Suprapubic skin (tissue), 4 donors: ENCODE results near the gene SPATA7. TPM values are rescaled to one million over a fixed set of nuclear protein-coding genes. Genes with fewer than 3 reads are reported as not detected.

Source experiments
- DNase-seq, 2 donors: peaks; one replicate each; pipeline ENCODE4 v3.0.0-alpha.2; 2019; ENCODE audit warnings: low spot score in 2 of 2
- H3K27ac ChIP-seq: fragments of 200-600 bp; sonication (generic); one replicate; pipeline ENCODE4 v1.5.1; 2019
- H3K27me3 ChIP-seq: fragments of 200-600 bp; sonication (generic); one replicate; pipeline ENCODE4 v1.5.1; 2019
- H3K36me3 ChIP-seq: fragments of 200-600 bp; sonication (generic); one replicate; pipeline ENCODE4 v1.5.1; 2019
- H3K4me1 ChIP-seq: fragments of 200-600 bp; sonication (generic); one replicate; pipeline ENCODE4 v1.5.1; 2019
- H3K4me3 ChIP-seq: fragments of 200-600 bp; sonication (generic); one replicate; pipeline ENCODE4 v1.5.1; 2019; ENCODE audit warnings: mild to moderate bottlenecking
- H3K9me3 ChIP-seq: fragments of 200-600 bp; sonication (generic); one replicate; pipeline ENCODE4 v1.5.1; 2019
- EP300 ChIP-seq: sonication (generic); formaldehyde crosslinking; IDR thresholded peaks from one replicate; pipeline ENCODE4 v1.6.1; 2017; ENCODE audit warnings: antibody characterized with exemption
- POLR2A ChIP-seq, 2 donors: fragments of 450-650 bp; IDR thresholded peaks; one replicate each; pipeline ENCODE4 v1.6.1; 2017; ENCODE audit warnings: antibody characterized with exemption in 2 of 2, mild to moderate bottlenecking in 2 of 2, moderate library complexity in 2 of 2
- POLR2AphosphoS5 ChIP-seq, 3 donors: sonication (generic); formaldehyde crosslinking; IDR thresholded peaks; one replicate each; pipeline ENCODE4 v1.6.1; 2017; ENCODE audit warnings: antibody characterized with exemption in 3 of 3
- WGBS: methylation state at CpG from one replicate; pipeline ENCODE4 v1.1.5; 2018; 5-methylcytosine and 5-hydroxymethylcytosine counted together
- total RNA-seq, 4 donors: library from RNA; depleted of rRNA; stranded (reverse); fragments of >200 nt; gene quantifications; one replicate each; pipeline ENCODE4 v1.1.0, GENCODE V29; 2016
- TF ChIP-seq, protein P1 (sequence below), 2 donors: fragments of 200-600 bp in 1 of 2; fragments of 450-650 bp in 1 of 2; sonication (generic) in 1 of 2; IDR thresholded peaks; one replicate each; pipeline ENCODE4 v1.5.1; 2016 to 2019; ENCODE audit warnings: antibody characterized with exemption in 2 of 2, mild to moderate bottlenecking in 1 of 2, moderate library complexity in 1 of 2

The SPATA7 gene
- total RNA-seq, 4 donors from 2014 or later = 10.7 to 12.4 (median 11.6) TPM

- H3K4me3 ChIP-seq = no peak overlapping the region
- no peaks in the 10 kb centered on the region for H3K4me1 ChIP-seq
- H3K9me3 ChIP-seq = no peaks in the 10 kb centered on the region
- H3K36me3 ChIP-seq = no peaks in the 10 kb centered on the region
- 53% methylated on average over 3 of the region's 3 CpGs for WGBS
- no peaks in the 10 kb centered on the region for H3K27me3 ChIP-seq
- DNase-seq = no peak
- TF ChIP-seq POLR2AphosphoS5 (IDR thresholded peaks at IDR 0.05) (no peak), EP300 (no peak), POLR2A (IDR thresholded peaks at IDR 0.05) (no peak)
- TF ChIP-seq, protein P1, sequence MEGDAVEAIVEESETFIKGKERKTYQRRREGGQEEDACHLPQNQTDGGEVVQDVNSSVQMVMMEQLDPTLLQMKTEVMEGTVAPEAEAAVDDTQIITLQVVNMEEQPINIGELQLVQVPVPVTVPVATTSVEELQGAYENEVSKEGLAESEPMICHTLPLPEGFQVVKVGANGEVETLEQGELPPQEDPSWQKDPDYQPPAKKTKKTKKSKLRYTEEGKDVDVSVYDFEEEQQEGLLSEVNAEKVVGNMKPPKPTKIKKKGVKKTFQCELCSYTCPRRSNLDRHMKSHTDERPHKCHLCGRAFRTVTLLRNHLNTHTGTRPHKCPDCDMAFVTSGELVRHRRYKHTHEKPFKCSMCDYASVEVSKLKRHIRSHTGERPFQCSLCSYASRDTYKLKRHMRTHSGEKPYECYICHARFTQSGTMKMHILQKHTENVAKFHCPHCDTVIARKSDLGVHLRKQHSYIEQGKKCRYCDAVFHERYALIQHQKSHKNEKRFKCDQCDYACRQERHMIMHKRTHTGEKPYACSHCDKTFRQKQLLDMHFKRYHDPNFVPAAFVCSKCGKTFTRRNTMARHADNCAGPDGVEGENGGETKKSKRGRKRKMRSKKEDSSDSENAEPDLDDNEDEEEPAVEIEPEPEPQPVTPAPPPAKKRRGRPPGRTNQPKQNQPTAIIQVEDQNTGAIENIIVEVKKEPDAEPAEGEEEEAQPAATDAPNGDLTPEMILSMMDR (IDR thresholded peaks at IDR 0.05) = no peak
- H3K27ac ChIP-seq = no peak overlapping the region
Observed at GRCh38 chr14:88348546-88348945, 36.9 kb upstream of the SPATA7 start.

DNA sequence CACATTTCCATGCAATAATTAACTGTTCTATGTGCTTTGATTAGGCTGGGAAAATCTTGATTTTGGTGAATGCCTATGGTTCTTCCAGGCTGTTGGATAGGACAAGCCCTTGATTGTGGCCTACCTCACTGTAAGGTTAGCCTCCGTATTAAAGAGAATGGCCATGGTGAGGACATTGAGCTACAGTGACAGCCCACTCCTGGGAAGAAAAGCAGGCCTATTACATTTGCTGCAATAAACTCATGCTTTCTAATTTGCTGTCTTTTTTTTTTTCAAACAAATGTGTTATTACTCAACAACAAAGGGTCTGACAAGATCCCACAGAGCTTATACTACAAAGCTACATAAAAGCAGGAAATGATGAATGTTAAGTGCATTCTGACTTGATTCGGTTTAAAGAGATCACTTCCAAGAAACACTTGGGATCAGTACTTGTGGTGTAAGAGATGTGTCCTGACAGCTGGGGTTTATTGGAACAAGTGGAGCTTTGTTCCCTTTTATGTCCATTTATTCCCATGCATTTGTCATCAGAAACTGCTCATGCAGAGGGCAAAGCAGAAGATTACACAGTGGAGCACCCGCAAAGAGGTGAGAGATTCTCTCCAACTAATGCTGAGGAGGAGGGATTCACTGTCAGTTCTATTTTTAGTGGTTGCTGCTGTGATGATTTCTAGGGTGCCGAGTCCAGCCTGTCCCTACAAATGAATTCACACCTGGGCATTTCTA lies 33.3 kb upstream of the SPATA7 start:
- no peaks in the 10 kb centered on the region for H3K9me3 ChIP-seq
- H3K36me3 ChIP-seq = no peaks in the 10 kb centered on the region
- WGBS = 43% methylated on average over 4 of the region's 4 CpGs
- no peak for TF ChIP-seq EP300
- no peak overlapping the region for H3K4me3 ChIP-seq
- DNase-seq = no peak
- H3K4me1 ChIP-seq = no peaks in the 10 kb centered on the region
- H3K27me3 ChIP-seq = no peaks in the 10 kb centered on the region
- H3K27ac ChIP-seq = no peak overlapping the region

DNA sequence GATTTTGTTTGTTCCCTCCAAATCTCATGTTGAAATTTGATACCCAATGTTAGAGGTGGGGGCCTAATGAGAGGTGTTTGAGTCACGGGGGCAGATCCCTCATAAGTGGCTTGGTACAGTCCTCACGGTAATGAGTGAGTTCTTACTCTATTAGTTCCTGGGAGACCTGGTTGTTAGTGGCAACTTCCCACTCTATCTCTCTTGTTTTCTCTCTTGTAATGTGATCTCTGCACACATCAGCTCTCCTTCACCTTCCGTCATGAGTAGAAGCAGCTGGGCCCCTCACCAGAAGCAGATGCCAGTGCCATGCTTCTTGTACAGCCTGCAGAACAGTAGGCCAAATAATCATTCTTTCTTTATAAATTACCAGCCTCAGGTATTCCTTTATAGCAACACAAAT lies 32.8 kb upstream of the SPATA7 start:
- no peak for DNase-seq
- H3K9me3 ChIP-seq = no peaks in the 10 kb centered on the region
- TF ChIP-seq, protein P1 (IDR thresholded peaks at IDR 0.05) = no peak
- TF ChIP-seq EP300 (no peak), POLR2A (IDR thresholded peaks at IDR 0.05) (no peak), POLR2AphosphoS5 (IDR thresholded peaks at IDR 0.05) (no peak)
- 74% methylated on average over 3 of the region's 3 CpGs for WGBS
- no peaks in the 10 kb centered on the region for H3K27me3 ChIP-seq
- no peak overlapping the region for H3K4me3 ChIP-seq
- no peaks in the 10 kb centered on the region for H3K36me3 ChIP-seq
- no peak overlapping the region for H3K27ac ChIP-seq
- H3K4me1 ChIP-seq = no peaks in the 10 kb centered on the region

DNA sequence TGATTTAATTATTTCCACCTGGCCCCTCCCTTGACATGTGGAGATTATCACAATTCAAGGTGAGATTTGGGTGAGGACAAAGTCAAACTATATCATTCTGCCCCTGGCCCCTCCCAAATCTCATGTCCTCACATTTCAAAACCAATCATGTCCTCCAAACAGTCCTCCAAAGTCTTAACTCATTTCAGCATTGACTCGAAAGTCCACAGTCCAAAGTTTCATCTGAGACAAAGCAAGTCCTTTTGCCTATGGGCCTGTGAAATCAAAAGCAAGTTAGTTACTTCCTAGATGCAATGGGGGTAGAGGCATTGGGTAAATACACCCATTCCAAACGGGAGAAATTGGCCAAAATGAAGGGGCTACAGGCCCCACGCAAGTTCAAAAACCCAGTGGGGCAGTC lies 31.1 kb upstream of the SPATA7 start:
- Histone ChIP-seq H3K9me3 (no peaks in the 10 kb centered on the region), H3K36me3 (no peaks in the 10 kb centered on the region), H3K27ac (no peak overlapping the region), H3K4me3 (no peak overlapping the region), H3K27me3 (no peaks in the 10 kb centered on the region), H3K4me1 (no peaks in the 10 kb centered on the region)
- WGBS = 82% methylated on average over 3 of the region's 3 CpGs
- TF ChIP-seq POLR2A (IDR thresholded peaks at IDR 0.05) = no peak
- no peak for TF ChIP-seq EP300
- TF ChIP-seq, protein P1 (IDR thresholded peaks at IDR 0.05) = no peak
- DNase-seq = no peak

DNA sequence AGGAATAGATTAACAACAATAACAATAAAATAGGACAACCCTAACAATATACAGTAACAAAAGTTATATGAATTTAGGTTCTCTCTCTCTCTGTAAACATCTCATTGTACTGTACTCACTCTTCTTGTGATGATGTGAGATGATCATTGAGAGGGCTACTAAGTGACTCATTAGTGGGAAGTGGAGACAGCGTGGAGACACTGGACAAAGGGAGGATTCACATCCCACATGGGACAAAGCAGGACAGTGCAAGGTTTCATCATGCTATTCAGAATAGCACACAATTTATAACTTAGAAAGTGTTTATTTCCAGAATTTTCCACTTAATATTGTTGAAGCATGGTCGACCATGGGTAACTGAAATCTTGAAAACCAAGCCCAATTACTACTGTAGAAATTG lies 26.0 kb upstream of the SPATA7 start:
- H3K4me1 ChIP-seq = no peaks in the 10 kb centered on the region
- H3K27me3 ChIP-seq = no peaks in the 10 kb centered on the region
- no peaks in the 10 kb centered on the region for H3K36me3 ChIP-seq
- H3K9me3 ChIP-seq = no peaks in the 10 kb centered on the region
- DNase-seq = no peak
- 68% methylated on average over 2 of the region's 2 CpGs for WGBS
- H3K27ac ChIP-seq = no peak overlapping the region
- no peak overlapping the region for H3K4me3 ChIP-seq
- TF ChIP-seq EP300 = no peak

GRCh38 chr14:88363644-88364043 lies 21.8 kb upstream of the SPATA7 start:
- 67% methylated on average over 4 of the region's 4 CpGs for WGBS
- Histone ChIP-seq H3K36me3 (no peaks in the 10 kb centered on the region), H3K27me3 (no peaks in the 10 kb centered on the region), H3K9me3 (no peaks in the 10 kb centered on the region), H3K4me3 (no peak overlapping the region), H3K4me1 (no peaks in the 10 kb centered on the region), H3K27ac (no peak overlapping the region)
- no peak for TF ChIP-seq POLR2A (IDR thresholded peaks at IDR 0.05)
- TF ChIP-seq POLR2AphosphoS5 (IDR thresholded peaks at IDR 0.05) = no peak
- DNase-seq = no peak
